PFSK-1 (cell line): Measurements from ENCODE around the gene GRIN1.

Source experiments
- FOXP2 ChIP-seq: optimal IDR thresholded peaks from 2 replicates; pipeline ENCODE3; 2011; ENCODE audit warnings: borderline replicate concordance, control low read depth, inconsistent platforms; ENCODE audit not compliant: insufficient read depth; ENCODE audit errors: extremely low read length, extremely low read depth
- POLR2AphosphoS5 ChIP-seq: IDR thresholded peaks from 2 replicates; pipeline ENCODE4 v1.6.1; 2012; ENCODE audit warnings: low read depth, mild to moderate bottlenecking, control low read depth, low read length, moderate library complexity
- SIN3A ChIP-seq: IDR thresholded peaks from 2 replicates; pipeline ENCODE4 v1.6.1; 2012; ENCODE audit warnings: mild to moderate bottlenecking, low read length, moderate library complexity, borderline replicate concordance; ENCODE audit not compliant: insufficient read depth
- TAF1 ChIP-seq: IDR thresholded peaks from 2 replicates; pipeline ENCODE4 v1.6.1; 2012; ENCODE audit warnings: low read length, control low read depth, borderline replicate concordance; ENCODE audit not compliant: insufficient read depth
- TF ChIP-seq, protein P1 (sequence below), 2 experiments: IDR thresholded peaks; 2 replicates each; pipeline versions ENCODE4 v1.6.1 to v1.8.0; 2011 to 2012; ENCODE audit warnings: low read depth in 2 of 2, low read length in 2 of 2, control low read depth in 1 of 2, inconsistent platforms in 1 of 2, mild to moderate bottlenecking in 1 of 2, moderate library complexity in 1 of 2; ENCODE audit not compliant: insufficient read depth in 1 of 2

GRIN1 gene

DNA sequence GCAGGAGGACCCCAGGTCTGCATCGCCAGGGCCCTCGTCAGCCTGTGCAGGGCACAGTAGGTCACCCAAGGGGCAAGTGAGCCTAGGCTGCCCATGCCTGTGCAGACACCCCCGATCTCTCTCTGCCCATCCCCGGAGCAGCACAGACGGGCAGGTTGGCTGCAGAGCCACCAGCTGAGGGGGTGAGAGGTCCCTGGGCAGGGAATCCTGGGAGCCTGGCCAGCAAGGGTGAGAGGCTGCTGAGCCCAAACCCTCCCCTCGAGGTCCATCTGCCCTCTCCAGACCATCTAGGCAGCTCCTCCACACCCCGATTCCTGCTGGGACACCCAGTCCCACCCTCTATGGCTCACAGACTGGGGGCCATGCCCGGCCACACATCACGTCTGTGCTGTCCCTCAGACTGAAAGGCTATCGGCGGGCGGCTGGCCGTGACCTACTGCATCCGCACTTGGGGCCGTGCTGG lies 21.7 kb upstream of the GRIN1 start:
- TF ChIP-seq FOXP2, result no peak
- TF ChIP-seq, protein P1, sequence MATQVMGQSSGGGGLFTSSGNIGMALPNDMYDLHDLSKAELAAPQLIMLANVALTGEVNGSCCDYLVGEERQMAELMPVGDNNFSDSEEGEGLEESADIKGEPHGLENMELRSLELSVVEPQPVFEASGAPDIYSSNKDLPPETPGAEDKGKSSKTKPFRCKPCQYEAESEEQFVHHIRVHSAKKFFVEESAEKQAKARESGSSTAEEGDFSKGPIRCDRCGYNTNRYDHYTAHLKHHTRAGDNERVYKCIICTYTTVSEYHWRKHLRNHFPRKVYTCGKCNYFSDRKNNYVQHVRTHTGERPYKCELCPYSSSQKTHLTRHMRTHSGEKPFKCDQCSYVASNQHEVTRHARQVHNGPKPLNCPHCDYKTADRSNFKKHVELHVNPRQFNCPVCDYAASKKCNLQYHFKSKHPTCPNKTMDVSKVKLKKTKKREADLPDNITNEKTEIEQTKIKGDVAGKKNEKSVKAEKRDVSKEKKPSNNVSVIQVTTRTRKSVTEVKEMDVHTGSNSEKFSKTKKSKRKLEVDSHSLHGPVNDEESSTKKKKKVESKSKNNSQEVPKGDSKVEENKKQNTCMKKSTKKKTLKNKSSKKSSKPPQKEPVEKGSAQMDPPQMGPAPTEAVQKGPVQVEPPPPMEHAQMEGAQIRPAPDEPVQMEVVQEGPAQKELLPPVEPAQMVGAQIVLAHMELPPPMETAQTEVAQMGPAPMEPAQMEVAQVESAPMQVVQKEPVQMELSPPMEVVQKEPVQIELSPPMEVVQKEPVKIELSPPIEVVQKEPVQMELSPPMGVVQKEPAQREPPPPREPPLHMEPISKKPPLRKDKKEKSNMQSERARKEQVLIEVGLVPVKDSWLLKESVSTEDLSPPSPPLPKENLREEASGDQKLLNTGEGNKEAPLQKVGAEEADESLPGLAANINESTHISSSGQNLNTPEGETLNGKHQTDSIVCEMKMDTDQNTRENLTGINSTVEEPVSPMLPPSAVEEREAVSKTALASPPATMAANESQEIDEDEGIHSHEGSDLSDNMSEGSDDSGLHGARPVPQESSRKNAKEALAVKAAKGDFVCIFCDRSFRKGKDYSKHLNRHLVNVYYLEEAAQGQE (IDR thresholded peaks at IDR 0.05; ENCODE audit: insufficient read depth in 1 of 2, low read depth in 2 of 2, low read length in 2 of 2), result no peak

DNA sequence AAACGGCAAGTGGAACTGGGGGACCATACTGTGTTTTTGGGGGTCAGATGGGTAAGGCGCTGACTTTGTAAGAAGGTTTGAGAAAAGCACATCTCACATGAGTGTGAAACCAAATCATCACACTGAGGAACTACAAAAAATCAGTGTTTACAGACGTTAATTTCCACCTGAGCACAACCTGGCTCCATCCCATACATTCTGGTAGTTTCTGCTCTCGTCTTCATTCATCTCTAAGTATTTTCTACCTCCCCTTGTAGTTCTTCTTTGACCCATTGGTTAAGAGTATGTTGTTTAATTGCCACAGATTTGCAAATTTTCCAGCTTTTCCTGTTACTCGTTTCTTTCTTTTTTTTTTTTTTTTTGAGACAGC lies 15.5 kb upstream of the GRIN1 start:
- TF ChIP-seq TAF1, result no peak
- no peak for TF ChIP-seq SIN3A
- TF ChIP-seq, protein P1 (IDR thresholded peaks at IDR 0.05; ENCODE audit: insufficient read depth in 1 of 2, low read depth in 2 of 2, low read length in 2 of 2), result no peak
- TF ChIP-seq FOXP2, result no peak
- TF ChIP-seq POLR2AphosphoS5, result no peak

DNA sequence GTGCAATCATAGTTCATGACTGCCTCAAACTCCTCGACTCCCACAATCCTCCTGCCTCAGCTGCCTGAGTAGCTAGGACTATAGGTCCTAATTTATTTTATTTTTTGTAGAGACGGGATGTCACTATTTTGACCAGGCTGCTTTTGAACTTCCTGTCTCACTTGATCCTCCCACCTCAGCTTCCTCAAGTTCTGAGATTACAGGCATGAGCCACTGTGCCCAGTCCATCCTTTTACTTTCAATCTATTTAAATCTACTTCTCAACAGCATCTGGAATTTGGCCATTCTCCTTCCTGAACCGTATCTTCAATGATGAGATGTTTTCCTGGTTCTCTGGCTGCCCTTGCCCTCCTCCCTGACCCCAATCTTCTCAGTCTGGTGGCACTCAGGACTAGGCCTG lies 12.2 kb upstream of the GRIN1 start:
- TF ChIP-seq POLR2AphosphoS5 (no peak), FOXP2 (no peak), TAF1 (no peak), SIN3A (no peak)
- TF ChIP-seq, protein P1 (IDR thresholded peaks at IDR 0.05; ENCODE audit: insufficient read depth in 1 of 2, low read depth in 2 of 2, low read length in 2 of 2), result no peak

DNA sequence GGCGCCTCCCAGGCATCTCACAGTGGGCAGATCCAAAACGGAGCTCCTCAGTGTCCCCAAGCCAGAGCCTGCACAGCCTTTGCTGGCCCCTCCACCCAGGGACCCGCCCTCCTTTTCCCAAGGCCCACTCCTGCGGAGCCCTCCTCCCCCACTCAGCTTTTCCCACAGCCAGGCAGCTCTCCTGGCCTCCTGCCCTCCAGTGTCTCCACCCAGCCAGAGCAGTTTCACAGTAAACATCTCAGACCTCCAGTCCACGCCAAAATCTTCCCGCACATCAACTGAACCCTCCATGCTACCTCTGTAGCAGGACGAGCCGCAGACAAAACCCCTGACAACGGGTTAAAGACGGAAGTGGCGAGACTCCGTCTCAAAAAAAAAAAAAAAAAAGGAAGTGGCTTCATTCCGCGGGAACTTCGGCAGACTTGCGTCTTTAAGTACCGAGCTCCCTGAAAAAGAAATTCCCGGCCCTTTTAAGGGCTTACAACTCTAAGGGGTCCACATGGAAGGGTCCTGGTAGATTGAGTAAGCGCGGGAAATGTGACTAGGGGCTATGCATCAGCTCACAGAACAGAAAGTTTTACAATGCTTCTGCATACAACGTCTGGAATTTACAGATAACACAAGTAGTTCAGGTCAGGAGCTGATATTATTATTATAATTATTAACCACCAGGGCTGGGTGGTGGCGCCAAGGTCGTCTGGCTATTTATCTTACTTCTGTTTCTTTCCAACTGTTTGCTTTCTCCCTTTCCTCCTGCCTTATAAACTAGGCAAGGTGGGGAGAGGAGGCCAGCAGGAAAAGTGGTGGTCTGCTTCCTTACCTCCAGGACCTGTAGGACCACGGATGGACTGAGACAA lies 11.4 kb upstream of the GRIN1 start:
- TF ChIP-seq SIN3A (no peak), FOXP2 (no peak), TAF1 (no peak; the same call in 1 of the 2 replicates), POLR2AphosphoS5 (no peak)
- TF ChIP-seq, protein P1 (IDR thresholded peaks at IDR 0.05; ENCODE audit: insufficient read depth in 1 of 2, low read depth in 2 of 2, low read length in 2 of 2), result no peak
